Erythroblast (primary cell): ENCODE results near the gene MYO18B.

Experiments used
- DNase-seq, 2 experiments: peaks; one replicate each; lab custom pipeline; 2025; lab: John Stamatoyannopoulos, UW
- GATA1 ChIP-seq: IDR thresholded peaks from 2 replicates; pipeline ENCODE4 v1.6.1; 2011; ENCODE audit warnings: low read depth, mild to moderate bottlenecking, control low read depth, low read length, moderate library complexity
- POLR2A ChIP-seq: IDR thresholded peaks from 2 replicates; pipeline ENCODE4 v1.6.1; 2011; ENCODE audit warnings: mild to moderate bottlenecking, low read length

The MYO18B gene

DNA sequence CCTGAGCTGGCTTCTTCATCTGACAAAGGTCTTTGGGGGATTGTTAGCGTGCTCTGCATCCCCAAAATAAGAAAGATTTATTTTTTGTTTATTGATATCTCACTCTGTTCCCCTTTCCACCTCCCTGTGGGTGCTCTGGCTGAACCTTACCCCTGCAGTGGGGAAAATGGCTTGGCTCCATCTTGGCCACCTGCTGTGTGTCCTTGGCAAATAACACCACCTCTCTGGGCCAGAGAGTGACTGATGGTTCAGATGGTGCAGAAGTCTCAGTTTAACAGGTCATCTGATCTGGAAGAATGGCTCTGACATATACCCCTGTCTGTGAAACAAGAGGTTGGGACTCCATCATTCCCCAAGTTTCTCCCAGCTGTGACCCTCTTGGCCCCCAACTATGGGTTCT, 157.6 kb downstream of the MYO18B start:
- no peak for TF ChIP-seq GATA1
- no peak for DNase-seq

DNA sequence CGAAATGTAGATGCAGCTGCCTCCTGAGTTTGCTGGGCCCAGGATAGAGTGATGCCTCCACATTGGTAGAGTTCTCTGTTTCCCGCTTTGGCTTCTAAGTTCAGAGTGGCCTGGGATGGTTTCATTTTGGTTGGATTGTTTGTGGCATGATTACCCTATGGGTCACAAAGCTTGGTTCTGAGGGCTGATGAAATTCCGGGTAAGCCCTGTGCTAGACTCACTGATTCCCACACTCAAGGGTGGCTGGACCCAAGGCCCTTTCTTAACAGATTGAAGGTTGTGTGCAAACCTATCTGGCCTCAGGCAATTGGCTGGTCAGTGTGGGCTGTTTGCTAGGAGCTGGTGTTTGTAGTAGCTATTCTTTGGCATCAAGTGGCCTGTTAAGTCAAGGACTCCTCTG, 158.4 kb downstream of the MYO18B start:
- TF ChIP-seq POLR2A (no peak), GATA1 (no peak)
- peak in 1 of 2 experiments; percentile 27 for DNase-seq

DNA sequence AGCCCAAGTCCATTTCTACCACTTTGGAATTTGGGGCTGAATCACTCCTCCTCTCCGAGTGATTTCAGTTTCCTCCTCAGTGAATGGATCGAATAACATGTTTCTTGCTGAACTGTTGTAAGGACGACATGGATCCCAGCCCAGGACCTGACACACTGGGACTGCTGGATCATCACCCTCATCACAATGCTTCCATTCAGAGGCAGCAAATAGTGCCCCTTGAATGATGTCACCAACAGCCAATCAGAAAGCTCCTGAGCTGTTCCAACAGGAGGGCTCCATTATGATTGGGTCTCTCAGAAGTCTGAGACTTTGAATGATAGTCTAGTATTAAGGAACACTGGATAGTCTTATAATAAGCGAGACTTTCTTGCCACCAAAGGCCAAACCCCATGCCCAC, 158.9 kb downstream of the MYO18B start:
- peak; percentile 4 to 11 for DNase-seq
- TF ChIP-seq GATA1 = no peak
- TF ChIP-seq POLR2A = no peak

DNA sequence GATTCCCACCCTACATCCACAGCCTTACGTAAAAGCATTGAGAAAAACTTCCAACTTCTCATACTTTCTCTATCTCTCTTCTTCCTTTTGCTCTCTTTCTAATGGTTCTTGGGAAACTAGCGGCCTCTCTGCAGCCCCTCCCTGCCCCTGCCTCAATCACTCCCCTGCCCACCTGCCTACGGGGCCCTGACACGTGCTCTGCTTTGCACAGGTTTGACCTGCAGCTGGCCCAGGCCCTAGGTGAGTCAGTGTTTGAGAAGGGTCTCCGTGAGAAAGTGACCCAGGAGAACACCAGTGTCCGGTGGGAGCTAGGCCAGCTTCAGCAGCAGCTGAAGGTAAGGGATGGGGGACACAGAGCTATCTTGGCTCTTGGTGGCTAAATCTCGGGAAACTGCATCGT, 160.4 kb downstream of the MYO18B start:
- no peak for DNase-seq
- TF ChIP-seq GATA1 = no peak
- no peak for TF ChIP-seq POLR2A

DNA sequence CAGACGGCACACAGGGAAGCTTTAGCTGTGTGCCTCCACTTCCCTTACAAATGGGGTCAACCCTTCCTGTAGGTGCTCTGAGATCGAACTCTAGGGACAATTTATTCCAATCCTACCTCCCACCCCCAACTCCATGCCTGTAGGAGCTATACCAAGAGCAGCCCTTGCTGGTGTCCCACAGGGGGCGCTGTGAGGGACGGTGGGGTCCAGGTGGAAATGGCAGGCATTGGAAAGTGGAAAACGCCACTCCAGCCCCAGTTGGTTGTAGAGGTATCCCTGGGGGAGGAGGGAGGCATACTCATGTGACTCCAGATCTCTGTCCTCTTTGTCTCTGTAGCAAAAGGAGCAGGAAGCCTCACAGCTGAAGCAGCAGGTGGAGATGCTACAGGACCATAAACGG, 161.3 kb downstream of the MYO18B start:
- DNase-seq = peak in 1 of 2 experiments; percentile 33
- no peak for TF ChIP-seq GATA1
- no peak for TF ChIP-seq POLR2A

DNA sequence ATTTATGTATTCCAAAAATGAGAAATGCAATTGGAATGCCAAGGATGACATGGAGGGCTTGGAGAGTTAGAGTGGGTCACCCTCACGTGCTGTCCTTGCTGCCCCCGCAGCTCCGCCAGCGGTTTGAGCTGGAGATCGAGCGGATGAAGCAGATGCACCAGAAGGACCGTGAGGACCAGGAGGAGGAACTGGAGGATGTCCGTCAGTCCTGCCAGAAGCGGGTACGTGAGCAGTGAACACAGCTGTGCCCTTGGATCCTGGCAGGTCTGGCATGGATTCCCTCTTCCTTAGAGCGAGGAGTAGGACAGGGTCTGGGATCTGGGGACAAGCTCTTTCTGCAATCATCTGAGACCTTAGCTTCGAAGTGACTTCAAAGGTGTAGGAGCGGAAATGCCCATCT, 166.2 kb downstream of the MYO18B start:
- no peak for DNase-seq
- no peak for TF ChIP-seq POLR2A
- no peak for TF ChIP-seq GATA1

DNA sequence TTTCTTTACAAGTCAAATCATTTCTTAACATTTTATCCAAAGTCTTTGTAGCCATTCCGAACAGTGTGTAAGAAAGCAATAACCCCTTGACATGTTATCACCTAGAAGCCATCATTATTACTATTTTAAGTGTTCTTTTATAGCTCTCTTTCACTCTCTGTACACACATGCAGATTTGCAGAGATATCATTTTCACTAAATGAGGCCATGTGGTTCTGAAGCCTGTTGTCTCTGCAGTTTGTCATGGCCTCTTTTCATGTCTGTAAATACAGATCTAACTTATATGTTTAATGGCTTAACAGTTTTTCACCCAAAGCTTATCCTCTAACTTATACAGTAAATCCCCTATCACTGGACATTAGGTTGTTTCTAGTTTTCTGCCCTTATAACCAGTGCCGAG, 166.8 kb downstream of the MYO18B start:
- no peak for TF ChIP-seq POLR2A
- no peak for TF ChIP-seq GATA1

DNA sequence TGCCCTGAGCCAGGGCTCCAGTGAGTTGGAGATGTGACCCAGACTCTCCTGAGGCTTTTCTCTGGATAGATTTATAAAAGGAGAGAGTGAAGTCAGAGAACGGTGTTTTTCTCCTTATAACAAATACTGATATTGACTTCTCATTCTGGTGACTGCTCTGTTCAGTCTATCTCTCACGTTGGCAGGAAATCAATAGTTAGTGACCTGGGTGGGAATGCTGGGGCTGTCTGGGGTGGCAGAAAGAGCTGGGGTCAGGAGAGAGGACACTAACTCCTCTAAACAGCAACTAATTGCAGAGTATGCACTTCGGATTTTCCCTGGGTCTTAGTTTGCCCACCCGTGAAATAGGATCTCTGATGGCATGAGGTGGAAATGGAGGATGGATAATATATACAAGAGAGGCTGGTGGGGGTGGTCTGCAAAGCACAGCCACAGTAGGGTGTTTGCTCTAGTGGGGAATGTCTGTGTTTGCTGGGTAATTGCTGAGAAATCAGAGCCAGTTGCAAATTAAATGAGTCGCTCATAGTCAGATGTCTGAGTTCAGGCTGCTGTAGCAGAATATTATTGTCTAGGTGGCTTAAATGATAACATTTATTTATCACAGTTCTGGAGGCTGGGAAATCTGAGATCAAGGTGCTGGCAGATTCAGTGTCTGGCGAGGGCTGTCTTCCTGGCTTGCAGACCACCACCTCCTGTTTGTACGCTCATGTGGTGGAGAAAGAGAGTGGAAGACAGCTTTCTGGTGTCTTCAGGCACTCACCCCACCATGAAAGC, 167.8 kb downstream of the MYO18B start:
- no peak for DNase-seq
- TF ChIP-seq POLR2A (no peak), GATA1 (no peak)

More for the DNA sequence above, 166.8 kb downstream of the MYO18B start:
- DNase-seq = no peak

DNA sequence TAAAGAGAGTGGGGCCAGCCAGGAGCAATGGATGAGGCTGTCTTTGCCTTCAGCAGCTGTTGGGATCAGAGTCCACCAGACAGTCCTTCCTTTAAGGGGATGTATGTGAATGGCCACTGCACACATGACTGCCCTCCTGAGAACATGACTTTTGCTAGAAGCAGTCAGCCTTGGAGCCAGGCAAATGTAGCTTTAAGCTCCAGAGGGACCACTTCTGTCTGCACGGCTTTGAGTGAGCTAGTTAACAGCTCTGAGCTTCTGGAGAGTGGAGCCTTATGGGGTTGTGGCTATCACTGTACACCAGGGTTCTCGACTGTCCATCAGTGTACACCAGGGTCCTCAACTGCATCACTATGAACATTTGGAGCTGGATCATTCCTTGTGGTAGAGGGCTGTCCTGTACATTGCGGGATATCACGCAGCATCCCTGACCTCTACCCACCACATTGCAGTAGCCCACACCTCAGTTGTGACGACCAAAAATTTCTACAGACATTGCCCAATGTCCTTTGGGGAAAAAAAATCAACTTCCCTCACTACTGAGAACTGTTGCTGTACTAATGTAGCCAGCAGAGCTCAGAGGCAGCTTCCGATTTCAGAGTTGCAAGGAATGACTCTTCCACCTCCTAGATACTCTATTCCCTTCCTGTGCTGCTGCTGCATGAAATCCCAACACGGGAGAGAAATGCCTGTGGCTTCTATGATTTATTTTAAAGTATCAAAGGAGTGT, 169.4 kb downstream of the MYO18B start:
- no peak for DNase-seq
- no peak for TF ChIP-seq POLR2A
- TF ChIP-seq GATA1 = no peak

DNA sequence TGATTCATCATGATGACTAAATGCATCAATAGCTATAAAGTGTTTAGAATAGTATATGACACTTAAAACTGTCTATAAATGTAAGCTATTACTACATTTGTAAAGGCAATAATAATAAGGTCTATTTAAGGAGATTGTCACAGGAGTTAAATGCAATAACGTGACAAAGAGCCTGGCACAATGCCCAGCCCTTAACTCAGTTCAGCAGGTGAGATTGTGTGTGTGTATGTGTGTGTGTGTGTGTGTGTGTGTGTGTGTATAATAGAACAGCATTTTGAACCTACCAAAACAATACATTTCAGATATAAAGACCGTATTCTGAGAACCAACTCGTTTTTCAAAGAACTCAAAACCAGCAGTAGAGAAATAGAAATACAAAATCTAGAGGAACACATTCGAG, 177.5 kb downstream of the MYO18B start:
- DNase-seq = no peak
- no peak for TF ChIP-seq GATA1
- no peak for TF ChIP-seq POLR2A

DNA sequence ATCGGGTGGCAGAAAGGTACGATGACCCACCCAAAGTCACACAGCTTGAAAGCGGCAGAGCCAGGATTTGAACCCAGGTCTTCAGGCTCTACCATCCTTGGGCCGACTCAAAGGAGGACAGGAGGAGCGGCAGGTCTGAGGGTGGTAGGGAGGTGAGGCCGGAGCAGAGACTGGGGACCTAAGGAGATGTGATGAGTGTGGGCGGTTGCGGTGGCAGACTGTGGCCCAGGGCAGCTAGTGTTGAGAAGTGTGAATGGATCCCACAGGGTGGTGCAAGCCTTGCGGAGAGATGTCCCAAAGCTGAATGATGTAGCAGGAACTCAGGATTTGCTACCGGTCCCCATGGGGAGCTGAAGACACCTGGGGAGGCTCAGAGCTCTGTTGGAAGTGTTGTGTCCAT, 180.2 kb downstream of the MYO18B start:
- no peak for DNase-seq
- TF ChIP-seq GATA1 (no peak), POLR2A (no peak)

DNA sequence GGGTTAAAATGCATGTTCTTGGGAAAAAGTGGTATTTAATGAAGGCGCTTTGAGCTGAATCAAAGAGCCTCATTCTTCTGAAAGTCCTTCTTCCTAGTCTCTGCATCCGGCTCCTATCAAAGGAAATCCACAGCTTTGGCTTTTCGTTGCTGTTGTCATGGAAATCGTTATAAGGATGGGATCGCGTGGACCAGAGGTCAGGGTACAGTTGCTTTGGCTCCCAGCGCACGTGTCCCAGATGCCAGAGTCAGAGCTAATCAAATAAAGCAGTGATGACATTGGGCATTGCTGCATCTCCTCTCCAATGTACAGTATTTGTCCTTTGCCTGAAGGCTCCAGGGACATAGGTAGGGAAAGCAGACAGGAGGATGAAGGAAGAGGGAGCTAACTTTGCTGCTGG, 181.9 kb downstream of the MYO18B start:
- no peak for TF ChIP-seq POLR2A
- no peak for DNase-seq

DNA sequence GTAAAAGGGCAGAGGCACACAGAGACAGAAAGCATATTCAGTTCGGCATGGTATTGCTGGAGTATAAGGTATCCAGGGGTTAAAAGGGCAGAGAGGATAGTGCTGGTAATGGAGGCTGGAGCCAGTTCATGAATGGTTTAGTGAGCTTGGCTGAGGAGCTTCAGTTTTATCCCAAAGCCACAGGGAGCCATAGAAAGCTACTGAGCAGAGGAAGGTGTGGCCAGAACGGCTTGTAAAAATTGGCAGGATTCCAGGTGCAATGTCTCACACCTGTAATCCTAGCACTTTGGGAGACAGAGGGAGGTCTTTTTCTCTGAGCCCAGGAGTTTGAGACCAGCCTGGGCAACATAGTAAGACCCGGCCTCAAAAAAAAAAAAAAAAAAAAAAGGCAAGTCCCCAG, 186.1 kb downstream of the MYO18B start:
- TF ChIP-seq GATA1 (no peak), POLR2A (no peak)
- DNase-seq = no peak

DNA sequence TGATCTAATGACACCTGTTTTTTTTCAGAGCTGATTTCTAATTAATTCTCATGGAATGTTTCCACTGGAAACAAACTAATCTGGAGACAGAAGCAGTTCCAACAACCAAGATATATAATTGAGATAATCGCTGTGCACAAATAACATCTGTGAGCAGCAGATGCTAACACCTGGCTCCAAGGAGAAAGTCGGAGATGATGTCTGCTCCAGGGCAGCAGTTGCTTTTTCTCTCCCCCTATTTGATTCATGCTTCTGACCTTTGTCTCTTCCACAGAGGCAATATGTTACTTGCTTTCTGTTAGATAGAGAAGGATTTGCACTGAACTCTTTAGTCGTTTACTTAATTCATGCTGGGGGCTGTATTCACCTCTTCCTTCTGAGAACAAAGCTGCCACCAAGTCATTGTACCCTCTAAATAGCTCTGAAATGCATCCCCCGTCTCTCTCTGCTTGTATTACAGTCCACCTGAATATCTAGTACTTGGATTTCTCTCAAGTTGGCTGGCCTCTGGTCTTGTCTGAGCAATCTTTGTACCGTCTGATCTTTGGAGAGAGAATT, 187.4 kb downstream of the MYO18B start:
- TF ChIP-seq GATA1 (no peak), POLR2A (no peak)
- DNase-seq = no peak
